ENCODE measurements around the gene ZNF148. TPM values are rescaled to one million over a fixed set of nuclear protein-coding genes. Genes with fewer than 3 reads are reported as not detected.

Gene ZNF148
- total RNA-seq, 1 experiment from 2014 or later, result 19.7 TPM

DNA sequence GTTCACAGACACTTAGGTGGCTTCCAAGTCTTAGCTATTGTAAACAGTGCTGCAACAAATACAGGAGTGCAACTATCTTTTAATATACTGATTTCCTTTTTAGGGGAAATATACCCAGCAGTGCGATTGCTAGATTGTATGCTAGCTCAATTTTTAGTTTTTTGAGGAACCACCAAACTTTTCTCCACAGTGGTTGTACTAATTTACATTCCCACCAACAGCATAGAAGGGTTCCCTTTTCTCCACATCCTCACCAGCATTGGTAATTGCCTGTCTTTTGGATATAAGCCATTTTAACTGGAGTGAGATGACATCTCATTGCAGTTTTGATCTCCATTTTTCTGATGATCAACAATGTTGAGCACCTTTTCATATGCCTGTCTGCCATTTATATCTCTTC lies 58.9 kb downstream of the ZNF148 start:
- ChIA-PET CTCF (no interaction called here), POLR2A (interaction anchor here (0.7 kb wide), 1 partner anchor 49 kb away, joined by 3 read pairs; no protein-coding TSS in a partner anchor)
- H3K36me3 Mint-ChIP-seq, result peaks cover 8% of the 10 kb centered on the region
- DNase-seq (ENCODE audit: low spot score) (no peak), ATAC-seq (no peak)
- H3K4me3 Mint-ChIP-seq, result no peak overlapping the region
- TF ChIP-seq ZNF219 (CRISPR knock-in tag; IDR thresholded peaks at IDR 0.05; ENCODE audit: borderline replicate concordance) (no peak), MXD4 (CRISPR knock-in tag; IDR thresholded peaks at IDR 0.05; ENCODE audit: borderline replicate concordance) (no peak), ZNF263 (CRISPR knock-in tag; IDR thresholded peaks at IDR 0.05; ENCODE audit: low read depth) (no peak), E2F5 (CRISPR knock-in tag; IDR thresholded peaks at IDR 0.05) (no peak), NR2C2 (CRISPR knock-in tag; IDR thresholded peaks at IDR 0.05) (no peak), GRHL2 (CRISPR knock-in tag; IDR thresholded peaks at IDR 0.05; ENCODE audit: insufficient replicate concordance, severe bottlenecking) (no peak)
- TF ChIP-seq, protein P1, sequence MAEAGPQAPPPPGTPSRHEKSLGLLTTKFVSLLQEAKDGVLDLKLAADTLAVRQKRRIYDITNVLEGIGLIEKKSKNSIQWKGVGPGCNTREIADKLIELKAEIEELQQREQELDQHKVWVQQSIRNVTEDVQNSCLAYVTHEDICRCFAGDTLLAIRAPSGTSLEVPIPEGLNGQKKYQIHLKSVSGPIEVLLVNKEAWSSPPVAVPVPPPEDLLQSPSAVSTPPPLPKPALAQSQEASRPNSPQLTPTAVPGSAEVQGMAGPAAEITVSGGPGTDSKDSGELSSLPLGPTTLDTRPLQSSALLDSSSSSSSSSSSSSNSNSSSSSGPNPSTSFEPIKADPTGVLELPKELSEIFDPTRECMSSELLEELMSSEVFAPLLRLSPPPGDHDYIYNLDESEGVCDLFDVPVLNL (CRISPR knock-in tag; IDR thresholded peaks at IDR 0.05; ENCODE audit: borderline replicate concordance, low read depth), result no peak
- TF ChIP-seq, protein P2, sequence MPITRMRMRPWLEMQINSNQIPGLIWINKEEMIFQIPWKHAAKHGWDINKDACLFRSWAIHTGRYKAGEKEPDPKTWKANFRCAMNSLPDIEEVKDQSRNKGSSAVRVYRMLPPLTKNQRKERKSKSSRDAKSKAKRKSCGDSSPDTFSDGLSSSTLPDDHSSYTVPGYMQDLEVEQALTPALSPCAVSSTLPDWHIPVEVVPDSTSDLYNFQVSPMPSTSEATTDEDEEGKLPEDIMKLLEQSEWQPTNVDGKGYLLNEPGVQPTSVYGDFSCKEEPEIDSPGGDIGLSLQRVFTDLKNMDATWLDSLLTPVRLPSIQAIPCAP (CRISPR knock-in tag; IDR thresholded peaks at IDR 0.05), result no peak
- no peaks in the 10 kb centered on the region for H3K27me3 Mint-ChIP-seq (ENCODE audit: low read depth)
- H3K9me3 Mint-ChIP-seq, result no peaks in the 10 kb centered on the region
- peaks cover 22% of the 10 kb centered on the region for H3K4me1 Mint-ChIP-seq
- H3K27ac Mint-ChIP-seq, result 0 out of 2 replicates have a peak overlapping the region, but pooled peaks have one; percentile 9

- POLR2A ChIA-PET, result no interaction called here
- Mint-ChIP-seq H3K4me3 (no peak overlapping the region), H3K36me3 (peaks cover 12% of the 10 kb centered on the region), H3K27me3 (ENCODE audit: low read depth) (no peaks in the 10 kb centered on the region), H3K27ac (no peak overlapping the region), H3K9me3 (no peaks in the 10 kb centered on the region), H3K4me1 (peaks cover 3% of the 10 kb centered on the region)
- DNase-seq (ENCODE audit: low spot score), result no peak
- no peak for ATAC-seq
- CTCF ChIA-PET, result no interaction called here
- TF ChIP-seq TP53 (CRISPR knock-in tag; IDR thresholded peaks at IDR 0.05) (no peak), NFYB (CRISPR knock-in tag; conservative IDR thresholded peaks at IDR 0.05; ENCODE audit: low read depth) (no peak)
Observed at GRCh38 chr3:125313060-125313635, 62.0 kb downstream of the ZNF148 start.

- ATAC-seq (0 out of 2 replicates have a peak, but pooled peaks have one; percentile 28), DNase-seq (ENCODE audit: low spot score) (no peak)
- CTCF ChIA-PET, result no interaction called here
- no peaks in the 10 kb centered on the region for H3K27me3 Mint-ChIP-seq (ENCODE audit: low read depth)
- no peaks in the 10 kb centered on the region for H3K4me1 Mint-ChIP-seq
- TF ChIP-seq TCF7 (CRISPR knock-in tag; IDR thresholded peaks at IDR 0.05; ENCODE audit: low read depth), result no peak
- TF ChIP-seq, protein P3, sequence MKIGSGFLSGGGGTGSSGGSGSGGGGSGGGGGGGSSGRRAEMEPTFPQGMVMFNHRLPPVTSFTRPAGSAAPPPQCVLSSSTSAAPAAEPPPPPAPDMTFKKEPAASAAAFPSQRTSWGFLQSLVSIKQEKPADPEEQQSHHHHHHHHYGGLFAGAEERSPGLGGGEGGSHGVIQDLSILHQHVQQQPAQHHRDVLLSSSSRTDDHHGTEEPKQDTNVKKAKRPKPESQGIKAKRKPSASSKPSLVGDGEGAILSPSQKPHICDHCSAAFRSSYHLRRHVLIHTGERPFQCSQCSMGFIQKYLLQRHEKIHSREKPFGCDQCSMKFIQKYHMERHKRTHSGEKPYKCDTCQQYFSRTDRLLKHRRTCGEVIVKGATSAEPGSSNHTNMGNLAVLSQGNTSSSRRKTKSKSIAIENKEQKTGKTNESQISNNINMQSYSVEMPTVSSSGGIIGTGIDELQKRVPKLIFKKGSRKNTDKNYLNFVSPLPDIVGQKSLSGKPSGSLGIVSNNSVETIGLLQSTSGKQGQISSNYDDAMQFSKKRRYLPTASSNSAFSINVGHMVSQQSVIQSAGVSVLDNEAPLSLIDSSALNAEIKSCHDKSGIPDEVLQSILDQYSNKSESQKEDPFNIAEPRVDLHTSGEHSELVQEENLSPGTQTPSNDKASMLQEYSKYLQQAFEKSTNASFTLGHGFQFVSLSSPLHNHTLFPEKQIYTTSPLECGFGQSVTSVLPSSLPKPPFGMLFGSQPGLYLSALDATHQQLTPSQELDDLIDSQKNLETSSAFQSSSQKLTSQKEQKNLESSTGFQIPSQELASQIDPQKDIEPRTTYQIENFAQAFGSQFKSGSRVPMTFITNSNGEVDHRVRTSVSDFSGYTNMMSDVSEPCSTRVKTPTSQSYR (CRISPR knock-in tag; IDR thresholded peaks at IDR 0.05), result no peak
- no peak for TF ChIP-seq ZNF532 (CRISPR knock-in tag; IDR thresholded peaks at IDR 0.05; ENCODE audit: borderline replicate concordance)
- TF ChIP-seq, protein P4, sequence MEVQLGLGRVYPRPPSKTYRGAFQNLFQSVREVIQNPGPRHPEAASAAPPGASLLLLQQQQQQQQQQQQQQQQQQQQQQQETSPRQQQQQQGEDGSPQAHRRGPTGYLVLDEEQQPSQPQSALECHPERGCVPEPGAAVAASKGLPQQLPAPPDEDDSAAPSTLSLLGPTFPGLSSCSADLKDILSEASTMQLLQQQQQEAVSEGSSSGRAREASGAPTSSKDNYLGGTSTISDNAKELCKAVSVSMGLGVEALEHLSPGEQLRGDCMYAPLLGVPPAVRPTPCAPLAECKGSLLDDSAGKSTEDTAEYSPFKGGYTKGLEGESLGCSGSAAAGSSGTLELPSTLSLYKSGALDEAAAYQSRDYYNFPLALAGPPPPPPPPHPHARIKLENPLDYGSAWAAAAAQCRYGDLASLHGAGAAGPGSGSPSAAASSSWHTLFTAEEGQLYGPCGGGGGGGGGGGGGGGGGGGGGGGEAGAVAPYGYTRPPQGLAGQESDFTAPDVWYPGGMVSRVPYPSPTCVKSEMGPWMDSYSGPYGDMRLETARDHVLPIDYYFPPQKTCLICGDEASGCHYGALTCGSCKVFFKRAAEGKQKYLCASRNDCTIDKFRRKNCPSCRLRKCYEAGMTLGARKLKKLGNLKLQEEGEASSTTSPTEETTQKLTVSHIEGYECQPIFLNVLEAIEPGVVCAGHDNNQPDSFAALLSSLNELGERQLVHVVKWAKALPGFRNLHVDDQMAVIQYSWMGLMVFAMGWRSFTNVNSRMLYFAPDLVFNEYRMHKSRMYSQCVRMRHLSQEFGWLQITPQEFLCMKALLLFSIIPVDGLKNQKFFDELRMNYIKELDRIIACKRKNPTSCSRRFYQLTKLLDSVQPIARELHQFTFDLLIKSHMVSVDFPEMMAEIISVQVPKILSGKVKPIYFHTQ (CRISPR knock-in tag; IDR thresholded peaks at IDR 0.05), result no peak
- no peak for TF ChIP-seq CREB1 (CRISPR knock-in tag; IDR thresholded peaks at IDR 0.05)
- TF ChIP-seq ZNF232 (CRISPR knock-in tag; IDR thresholded peaks at IDR 0.05), result no peak
- H3K36me3 Mint-ChIP-seq, result peaks cover 16% of the 10 kb centered on the region
- no peaks in the 10 kb centered on the region; the same call in 1 of the 2 replicates for H3K9me3 Mint-ChIP-seq
- POLR2A ChIA-PET, result interaction anchor here (0.6 kb wide), 1 partner anchor 30 kb away, joined by 5 read pairs; no protein-coding TSS in a partner anchor
- no peak overlapping the region for H3K4me3 Mint-ChIP-seq
- H3K27ac Mint-ChIP-seq, result 0 out of 2 replicates have a peak overlapping the region, but pooled peaks have one; percentile 39
Observed at GRCh38 chr3:125310623-125311081, 64.5 kb downstream of the ZNF148 start.
